GM18951 (cell line): ENCODE results near the gene FAM219B.

Source experiments
- POLR2A ChIP-seq: IDR thresholded peaks from 4 replicates; pipeline ENCODE4 v1.6.1; 2011; ENCODE audit warnings: mild to moderate bottlenecking; ENCODE audit not compliant: insufficient read length, insufficient read depth; ENCODE audit errors: extremely low read depth
- in situ Hi-C: fragments of 300-500 bp; cut with MboI; formaldehyde crosslinking; loops from one replicate; pipeline ENCODE4 v1.12.0; 2022; ENCODE audit warnings: low sequenced_read_pairs, mixed read lengths, inconsistent platforms; ENCODE audit not compliant: unreplicated experiment

The FAM219B gene

GRCh38 chr15:74857671-74858368 lies 48.8 kb downstream of the FAM219B start:
- TF ChIP-seq POLR2A, result peak; percentile 3
- in situ Hi-C loops, result no loop called here

GRCh38 chr15:74857082-74857655 lies 49.5 kb downstream of the FAM219B start:
- no peak for TF ChIP-seq POLR2A
- in situ Hi-C loops, result no loop called here

- no peak for TF ChIP-seq POLR2A
- in situ Hi-C loops, result no loop called here
These were observed 50.1 kb downstream of the FAM219B start for GRCh38 chr15:74856537-74856936.

GRCh38 chr15:74855857-74856256 lies 50.8 kb downstream of the FAM219B start:
- in situ Hi-C loops, result no loop called here

GRCh38 chr15:74854453-74855022 lies 52.1 kb downstream of the FAM219B start:
- no peak for TF ChIP-seq POLR2A
- in situ Hi-C loops, result no loop called here

More at GRCh38 chr15:74855857-74856256, 50.8 kb downstream of the FAM219B start:
- no peak for TF ChIP-seq POLR2A

- no peak for TF ChIP-seq POLR2A
- in situ Hi-C loops, result no loop called here
These were observed 54.7 kb downstream of the FAM219B start for GRCh38 chr15:74851960-74852359.

GRCh38 chr15:74850393-74850792 lies 56.3 kb downstream of the FAM219B start:
- in situ Hi-C loops, result no loop called here
- TF ChIP-seq POLR2A, result no peak
